Measurements from ENCODE around the gene MYADML2.

- TF ChIP-seq FOXM1 (IDR thresholded peaks at IDR 0.05; ENCODE audit: borderline replicate concordance, low read depth) (no peak), USF1 (IDR thresholded peaks at IDR 0.05) (no peak), TAF1 (IDR thresholded peaks at IDR 0.05; ENCODE audit: low read depth) (no peak), TEAD4 (IDR thresholded peaks at IDR 0.05) (no peak), YY1 (IDR thresholded peaks at IDR 0.05; ENCODE audit: low read depth) (no peak), MAX (IDR thresholded peaks at IDR 0.05) (no peak), RAD21 (IDR thresholded peaks at IDR 0.05; ENCODE audit: low read depth) (no peak), NFIC (IDR thresholded peaks at IDR 0.05) (no peak), EGR1 (IDR thresholded peaks at IDR 0.05) (no peak), ZBTB7A (IDR thresholded peaks at IDR 0.05; ENCODE audit: low read depth) (no peak), TCF12 (IDR thresholded peaks at IDR 0.05; ENCODE audit: low read depth) (no peak), CEBPB (IDR thresholded peaks at IDR 0.05) (no peak), REST (IDR thresholded peaks at IDR 0.05; ENCODE audit: low read depth) (no peak), EP300 (IDR thresholded peaks at IDR 0.05; ENCODE audit: borderline replicate concordance) (no peak)
Measured at GRCh38 chr17:81909231-81909630, 37.8 kb downstream of the MYADML2 start.
